Keratinocyte (primary cell): ENCODE measurements around the gene ADAMTSL1. TPM values are rescaled to one million over a fixed set of nuclear protein-coding genes. Genes with fewer than 3 reads are reported as not detected.

Source experiments
- DNase-seq: peaks from one replicate; pipeline ENCODE4 v3.0.0-alpha.2; 2011; ENCODE audit warnings: low read depth, missing footprints, low spot score
- FAIRE-seq: peaks from 2 replicates; lab custom pipeline; 2011; peaks lifted over from hg19 to GRCh38; lab: Jason Lieb, UNC
- H2AFZ ChIP-seq: 2 replicates; pipeline ENCODE4 v1.6.0; 2012; ENCODE audit warnings: low read length, control low read depth, inconsistent platforms; ENCODE audit not compliant: control insufficient read depth
- H3K27ac ChIP-seq: 2 replicates; pipeline ENCODE4 v1.5.1; 2011; ENCODE audit warnings: low read length; ENCODE audit not compliant: control insufficient read depth, insufficient read depth
- H3K27me3 ChIP-seq: 3 replicates; pipeline ENCODE4 v1.6.0; 2011; ENCODE audit warnings: low read length; ENCODE audit not compliant: control insufficient read depth, insufficient read depth; ENCODE audit errors: extremely low read depth
- H3K36me3 ChIP-seq, 2 experiments: 2 replicates in 1 of 2; 3 replicates in 1 of 2; pipeline ENCODE4 v1.5.1; 2011; ENCODE audit warnings: low read length in 2 of 2, mild to moderate bottlenecking in 1 of 2; ENCODE audit not compliant: control insufficient read depth in 2 of 2, insufficient read depth in 2 of 2; ENCODE audit errors: extremely low read depth in 1 of 2
- H3K4me1 ChIP-seq: 3 replicates; pipeline ENCODE4 v1.5.1; 2011; ENCODE audit warnings: low read length; ENCODE audit not compliant: control insufficient read depth, insufficient read depth; ENCODE audit errors: extremely low read depth
- H3K4me2 ChIP-seq: 3 replicates; pipeline ENCODE4 v1.6.0; 2011; ENCODE audit warnings: low read depth, low read length; ENCODE audit not compliant: control insufficient read depth, insufficient read depth; ENCODE audit errors: extremely low read depth
- H3K4me3 ChIP-seq, 3 experiments: fragments of 200-600 bp in 1 of 3; sonication (generic) in 1 of 3; 2 replicates in 2 of 3; 3 replicates in 1 of 3; pipeline ENCODE4 v1.5.1; 2011 to 2016; ENCODE audit warnings: low read length in 3 of 3, mild to moderate bottlenecking in 3 of 3, control low read depth in 2 of 3, inconsistent platforms in 1 of 3, low read depth in 1 of 3, mixed read lengths in 1 of 3, mixed run types in 1 of 3, moderate library complexity in 1 of 3; ENCODE audit not compliant: control insufficient read depth in 2 of 3, insufficient read depth in 2 of 3; ENCODE audit errors: extremely low read depth in 1 of 3
- H3K79me2 ChIP-seq: 2 replicates; pipeline ENCODE4 v1.6.0; 2012; ENCODE audit warnings: low read length; ENCODE audit not compliant: control insufficient read depth, insufficient read depth
- H3K9ac ChIP-seq: 3 replicates; pipeline ENCODE4 v1.6.0; 2011; ENCODE audit warnings: low read length; ENCODE audit not compliant: control insufficient read depth, insufficient read depth; ENCODE audit errors: extremely low read depth
- H3K9me1 ChIP-seq: 3 replicates; pipeline ENCODE4 v1.6.0; 2011; ENCODE audit warnings: low read length; ENCODE audit not compliant: control insufficient read depth, insufficient read depth; ENCODE audit errors: extremely low read depth
- H3K9me3 ChIP-seq: 2 replicates; pipeline ENCODE4 v1.5.1; 2012; ENCODE audit warnings: low read depth, low read length; ENCODE audit not compliant: control insufficient read depth
- H4K20me1 ChIP-seq: 3 replicates; pipeline ENCODE4 v1.6.0; 2011; ENCODE audit warnings: low read length; ENCODE audit not compliant: control insufficient read depth, insufficient read depth; ENCODE audit errors: extremely low read depth
- CTCF ChIP-seq, 3 experiments: IDR thresholded peaks in 1 of 3; conservative IDR thresholded peaks in 1 of 3; optimal IDR thresholded peaks in 1 of 3; 2 replicates in 2 of 3; 3 replicates in 1 of 3; pipeline versions ENCODE3 to v1.5.1; 2011; ENCODE audit warnings: low read length in 3 of 3, mild to moderate bottlenecking in 3 of 3, moderate library complexity in 2 of 3, control low read depth in 1 of 3, inconsistent platforms in 1 of 3; ENCODE audit not compliant: insufficient read depth in 2 of 3; ENCODE audit errors: extremely low read depth in 1 of 3
- EZH2 ChIP-seq: IDR thresholded peaks from one replicate; pipeline ENCODE4 v1.6.1; 2012; ENCODE audit warnings: inconsistent platforms, mild to moderate bottlenecking, low read length, moderate library complexity
- dilution Hi-C: fragments of 300-500 bp; cut with MboI; formaldehyde crosslinking; loops from one replicate; pipeline ENCODE4 v1.7.0; 2020; ENCODE audit warnings: low sequenced_read_pairs; ENCODE audit not compliant: extremely low pct_ligation_motif_present
- polyA plus RNA-seq, 5 experiments: library from polyadenylated mRNA; depleted of rRNA in 3 of 5; stranded (reverse) in 3 of 5; stranded (forward) in 1 of 5; unstranded in 1 of 5; fragments of >200 nt; gene quantifications; 1 replicate in 1 of 5; 2 replicates in 3 of 5; 3 replicates in 1 of 5; pipeline versions ENCODE4 v1.2.1 to v1.2.3, GENCODE V29; 2011 to 2012; ENCODE audit warnings: missing spikeins in 2 of 5, low read depth in 1 of 5, low replicate concordance in 1 of 5

ADAMTSL1 gene
- polyA plus RNA-seq, 1 donor (not counting 4 experiments of a cell fraction or from before 2014, with no cell fraction given) = 1.1 TPM

GRCh38 chr9:18925880-18926279 is 451.9 kb downstream of the ADAMTSL1 start:
- TF ChIP-seq CTCF (optimal IDR thresholded peaks at IDR 0.05 in 1 of 3, IDR thresholded peaks at IDR 0.05 in 1 of 3, conservative IDR thresholded peaks at IDR 0.05 in 1 of 3; ENCODE audit: extremely low read depth in 1 of 3, insufficient read depth in 2 of 3, low read length in 3 of 3) (no peak), EZH2 (no peak)
- no peaks in the 10 kb centered on the region for H3K79me2 ChIP-seq
- no peak overlapping the region for H3K9ac ChIP-seq
- no peak for DNase-seq
- FAIRE-seq = no peak
- no peak overlapping the region for H3K4me2 ChIP-seq
- H4K20me1 ChIP-seq = no peaks in the 10 kb centered on the region
- H3K9me3 ChIP-seq = no peaks in the 10 kb centered on the region
- dilution Hi-C loops = no loop called here
- H3K27me3 ChIP-seq = no peaks in the 10 kb centered on the region
- no peaks in the 10 kb centered on the region for H3K4me1 ChIP-seq
- H3K27ac ChIP-seq = no peak overlapping the region
- H3K36me3 ChIP-seq = no peaks in the 10 kb centered on the region
- no peak overlapping the region for H2AFZ ChIP-seq
- no peaks in the 10 kb centered on the region for H3K9me1 ChIP-seq
- H3K4me3 ChIP-seq = no peak overlapping the region

GRCh38 chr9:18926513-18926912 is 452.6 kb downstream of the ADAMTSL1 start:
- no peak overlapping the region for H3K4me2 ChIP-seq
- no peak overlapping the region for H3K4me3 ChIP-seq
- H2AFZ ChIP-seq = no peak overlapping the region
- no peaks in the 10 kb centered on the region for H3K36me3 ChIP-seq
- TF ChIP-seq EZH2 = no peak
- TF ChIP-seq CTCF (optimal IDR thresholded peaks at IDR 0.05 in 1 of 3, IDR thresholded peaks at IDR 0.05 in 1 of 3, conservative IDR thresholded peaks at IDR 0.05 in 1 of 3; ENCODE audit: extremely low read depth in 1 of 3, insufficient read depth in 2 of 3, low read length in 3 of 3) = no peak
- H3K9ac ChIP-seq = no peak overlapping the region
- H3K79me2 ChIP-seq = no peaks in the 10 kb centered on the region
- DNase-seq (no peak), FAIRE-seq (no peak)
- H3K4me1 ChIP-seq = no peaks in the 10 kb centered on the region
- H3K9me3 ChIP-seq = no peaks in the 10 kb centered on the region
- H3K27ac ChIP-seq = no peak overlapping the region
- no peaks in the 10 kb centered on the region for H4K20me1 ChIP-seq
- no peaks in the 10 kb centered on the region for H3K9me1 ChIP-seq
- H3K27me3 ChIP-seq = no peaks in the 10 kb centered on the region
- dilution Hi-C loops = no loop called here
